Psoas muscle (tissue), 8 donors: ENCODE data around the gene ACE. TPM values are rescaled to one million over a fixed set of nuclear protein-coding genes. Genes with fewer than 3 reads are reported as not detected.

ENCODE experiments used
- ATAC-seq, 4 donors: fragments of 200-7000 bp; cut with Tn5 transposase; one replicate each; pipeline ENCODE4 v1.9.1; 2020; ENCODE audit warnings: moderate library complexity in 3 of 4, mild to moderate bottlenecking in 2 of 4
- DNase-seq, 2 donors: peaks; one replicate each; pipeline ENCODE4 v3.0.0-alpha.2; 2020
- H3K27ac ChIP-seq: fragments of 200-600 bp; one replicate; pipeline ENCODE4 v1.8.0; 2022
- H3K27me3 ChIP-seq, 3 donors: fragments of 200-600 bp in 1 of 3; one replicate each; pipeline versions ENCODE4 v1.6.1 to v1.8.0; 2013 to 2022; ENCODE audit warnings: low read length in 2 of 3, mild to moderate bottlenecking in 2 of 3, moderate library complexity in 1 of 3; ENCODE audit not compliant: insufficient read depth in 3 of 3
- H3K36me3 ChIP-seq, 2 donors: fragments of 200-600 bp in 1 of 2; one replicate each; pipeline versions ENCODE4 v1.6.1 to v1.8.0; 2013 to 2022; ENCODE audit warnings: low read depth in 1 of 2, mild to moderate bottlenecking in 1 of 2, moderate library complexity in 1 of 2; ENCODE audit not compliant: insufficient read depth in 1 of 2
- H3K4me1 ChIP-seq: fragments of 200-600 bp; one replicate; pipeline ENCODE4 v1.8.0; 2022
- H3K4me3 ChIP-seq: fragments of 200-600 bp; one replicate; pipeline ENCODE4 v1.8.0; 2022; ENCODE audit warnings: mild to moderate bottlenecking
- H3K9me3 ChIP-seq: fragments of 200-600 bp; one replicate; pipeline ENCODE4 v1.8.0; 2022
- CTCF ChIP-seq: fragments of 200-600 bp; IDR thresholded peaks from one replicate; pipeline ENCODE4 v1.8.0; 2022; ENCODE audit warnings: antibody characterized with exemption
- WGBS, 3 donors: extraction: QIAGEN DNeasy Blood & Tissue Kit; methylation state at CpG; one replicate each; pipeline versions ENCODE4 v1.1.6 to v1.1.7; 2013; 5-methylcytosine and 5-hydroxymethylcytosine counted together
- intact Hi-C, 2 donors: fragments of 100-400 bp; cut with DNase I; formaldehyde crosslinking; loops; one replicate each; pipeline versions ENCODE4 v1.11.0 to v1.14.2; 2022
- polyA plus RNA-seq, 3 donors: library from polyadenylated mRNA; stranded (reverse); fragments of 200-250 nt; gene quantifications; one replicate each; pipeline ENCODE4 v1.2.3, GENCODE V29; 2013
- total RNA-seq, 4 donors: library from RNA; stranded (reverse); fragmentation: NEBNext Ultra II Directional in 2 of 4; extraction: Animal tissue kit (Norgen Biotek cat#: 25700) in 2 of 4; gene quantifications; one replicate each; pipeline versions ENCODE4 v1.2.1 to v1.2.4, GENCODE V29; 2021 to 2023
- donor health status: healthy with polysubstance abuse.
- donor health status: DM: no; HTN: no; CAD: no; lungs with moderate emphysema.
- donor health status: Bipolar disorder and iron deficiency.
- donor health status: healthy.
- donor health status: DM: yes; HTN: yes; CAD: no.
- donor health status: DM: no; HTN: no; CAD: no.
- donor health status: DM: no; HTN: no; CAD: no.
- donor health status: DM: yes; HTN: yes; CAD: no.

The ACE gene
- total and polyA plus RNA-seq, 7 donors, result 0.82 to 12.5 (median 2.0) TPM

- TF ChIP-seq CTCF, result no peak
- DNase-seq (no peak), ATAC-seq (peak in 2 of 4 donors; percentile 8 to 26)
- intact Hi-C loops, result loop anchor here in 1 of 2 donors (5.0 kb wide), 1 partner anchor 157 kb away; the partner anchor contains the start of gene TACO1
- Histone ChIP-seq H3K27ac (no peak overlapping the region), H3K36me3 (no peaks in the 10 kb centered on the region), H3K4me1 (peaks cover 8% of the 10 kb centered on the region), H3K4me3 (peak overlapping the region; percentile 80), H3K9me3 (no peaks in the 10 kb centered on the region), H3K27me3 (peaks cover 0 to 14% (median 6%) of the 10 kb centered on the region in 3 donors)
- WGBS, 3 donors, result 6 to 7% (median 6%) methylated on average over 24 of the region's 24 CpGs
Observed at GRCh38 chr17:63445571-63445953, 31.3 kb upstream of the ACE start.

DNA sequence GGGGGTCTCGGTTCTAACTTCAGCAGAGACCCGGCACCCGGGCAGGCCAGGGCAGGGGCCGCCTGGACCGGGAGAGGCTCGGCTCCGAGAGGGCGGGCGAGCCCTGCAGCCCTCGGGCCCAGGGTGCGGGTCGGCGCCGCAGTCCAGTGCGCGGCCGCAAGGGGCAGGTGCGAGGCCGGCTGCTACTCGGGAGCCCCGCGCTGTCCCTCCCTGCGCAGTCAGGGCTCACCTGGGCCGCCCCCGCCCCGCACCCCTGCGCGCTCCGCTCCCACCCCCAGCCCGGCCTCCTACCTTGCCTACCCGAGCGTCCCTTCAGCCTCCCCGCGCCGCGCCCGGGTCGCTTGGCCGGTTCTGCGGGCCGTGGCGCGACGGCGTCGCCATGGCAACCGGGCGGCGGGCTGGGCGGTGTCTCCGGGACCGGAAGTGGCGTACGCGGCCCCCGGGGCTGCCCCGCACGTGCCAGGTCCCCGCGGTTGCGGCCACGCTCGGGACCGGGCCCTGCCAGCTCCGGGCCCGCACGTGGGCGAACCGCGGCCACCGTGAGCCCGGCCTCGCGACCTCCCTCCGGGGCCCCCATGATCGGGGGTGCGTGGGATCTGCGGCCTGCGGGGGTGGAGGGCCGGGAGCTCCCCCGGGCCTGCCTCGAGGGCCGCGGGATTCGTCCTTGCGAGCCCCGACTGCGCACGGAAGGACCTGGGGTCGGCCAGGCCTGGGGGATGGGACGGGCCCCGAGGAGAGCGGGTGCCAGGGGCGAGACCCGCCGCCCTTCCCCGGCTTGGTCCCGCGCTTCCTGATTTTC is 30.7 kb upstream of the ACE start, which contains the start of gene CYB561:
Gene CYB561, minus strand, starts transcription at position 353 of the 799 bp plus-strand sequence. CDS start 8,759 bp downstream, outside the sequence.
- Histone ChIP-seq H3K9me3 (no peaks in the 10 kb centered on the region), H3K4me3 (peak within 1 kb of the TSS; percentile 80), H3K4me1 (peaks cover 8% of the 10 kb centered on the region), H3K27ac (peak within 1 kb of the TSS; percentile 82), H3K27me3 (peaks cover 0 to 14% (median 4%) of the 10 kb centered on the region in 3 donors), H3K36me3 (no peaks in the 10 kb centered on the region)
- 0 to 1% (median 0%) methylated on average over 53 to 99 of the region's 99 CpGs for WGBS, 3 donors
- intact Hi-C loops, result loop anchor here in 1 of 2 donors (5.0 kb wide), 1 partner anchor 156 kb away; the partner anchor contains the start of gene TACO1
- ATAC-seq, result peak; percentile 73 to 84 (median 78)
- peak; percentile 81 to 88 for DNase-seq
- TF ChIP-seq CTCF, result peak; percentile 52

GRCh38 chr17:63446753-63447470 is 29.9 kb upstream of the ACE start:
- no peak for TF ChIP-seq CTCF
- peaks cover 8% of the 10 kb centered on the region for H3K4me1 ChIP-seq

DNA sequence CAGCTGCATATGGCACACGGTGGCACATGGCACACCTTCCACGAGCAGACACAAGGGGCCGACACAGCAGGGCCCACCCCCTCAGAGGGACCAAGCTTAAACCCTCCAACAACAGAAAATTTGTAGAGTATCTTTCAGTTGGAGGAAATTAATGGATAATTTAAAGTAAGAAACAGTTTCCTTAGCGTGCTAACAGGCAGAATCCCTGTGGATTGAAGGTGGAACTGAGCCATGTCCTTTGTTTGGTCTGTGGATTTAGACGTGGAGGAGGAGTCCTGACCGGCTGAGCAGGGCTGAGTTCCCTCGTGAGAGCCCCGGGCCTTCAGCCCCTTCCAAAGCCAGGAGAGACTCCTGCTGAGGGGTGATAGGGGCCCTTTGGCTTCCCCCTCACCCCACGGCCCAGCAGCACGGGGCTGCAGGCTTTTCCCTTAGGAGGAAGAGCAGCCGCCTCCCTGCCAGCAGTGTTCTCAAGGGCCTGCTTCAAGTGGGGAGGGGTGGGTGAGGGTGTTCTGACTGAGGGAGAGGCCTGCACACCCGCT is 29.3 kb upstream of the ACE start:
- Histone ChIP-seq H3K9me3 (no peaks in the 10 kb centered on the region), H3K4me3 (peak overlapping the region; percentile 80), H3K27ac (peak overlapping the region; percentile 82), H3K27me3 (peaks cover 0 to 14% (median 4%) of the 10 kb centered on the region in 3 donors), H3K36me3 (no peaks in the 10 kb centered on the region), H3K4me1 (peaks cover 8% of the 10 kb centered on the region)
- intact Hi-C loops, result loop anchor here in 1 of 2 donors (5.0 kb wide), 1 partner anchor 155 kb away; the partner anchor contains the start of gene TACO1
- no peak for ATAC-seq
- DNase-seq, result no peak
- TF ChIP-seq CTCF, result no peak
- 45 to 60% (median 53%) methylated on average over 12 of the region's 12 CpGs for WGBS, 3 donors

More at GRCh38 chr17:63446753-63447470, 29.9 kb upstream of the ACE start:
- H3K4me3 ChIP-seq, result peak overlapping the region; percentile 80
- intact Hi-C loops, result loop anchor here in 1 of 2 donors (5.0 kb wide), 1 partner anchor 155 kb away; the partner anchor contains the start of gene TACO1
- no peaks in the 10 kb centered on the region for H3K36me3 ChIP-seq
- peak; percentile 47 to 67 (median 58) for ATAC-seq
- DNase-seq, result peak; percentile 78 to 82
- 24 to 28% (median 25%) methylated on average over 40 to 44 of the region's 44 CpGs for WGBS, 3 donors
- H3K9me3 ChIP-seq, result no peaks in the 10 kb centered on the region
- H3K27me3 ChIP-seq, result peaks cover 0 to 14% (median 4%) of the 10 kb centered on the region in 3 donors
- peak overlapping the region; percentile 82 for H3K27ac ChIP-seq
